Loucy (cell line): ENCODE results near the gene VSX2.
A peak's percentile ranks its signal among the peaks of the same experiment; 100 is the strongest.

Experiments
- EZH2phosphoT487 ChIP-seq: fragments of 200-600 bp; IDR thresholded peaks from 2 replicates; pipeline ENCODE4 v1.6.1; 2018; ENCODE audit warnings: antibody characterized with exemption, mild to moderate bottlenecking, moderate library complexity, borderline replicate concordance
- TF ChIP-seq, protein P1 (sequence below): fragments of 200-600 bp; sonication (generic); conservative IDR thresholded peaks from 2 replicates; pipeline ENCODE4 v1.5.1; 2014; ENCODE audit warnings: mild to moderate bottlenecking, antibody characterized with exemption, low read length

DNA sequence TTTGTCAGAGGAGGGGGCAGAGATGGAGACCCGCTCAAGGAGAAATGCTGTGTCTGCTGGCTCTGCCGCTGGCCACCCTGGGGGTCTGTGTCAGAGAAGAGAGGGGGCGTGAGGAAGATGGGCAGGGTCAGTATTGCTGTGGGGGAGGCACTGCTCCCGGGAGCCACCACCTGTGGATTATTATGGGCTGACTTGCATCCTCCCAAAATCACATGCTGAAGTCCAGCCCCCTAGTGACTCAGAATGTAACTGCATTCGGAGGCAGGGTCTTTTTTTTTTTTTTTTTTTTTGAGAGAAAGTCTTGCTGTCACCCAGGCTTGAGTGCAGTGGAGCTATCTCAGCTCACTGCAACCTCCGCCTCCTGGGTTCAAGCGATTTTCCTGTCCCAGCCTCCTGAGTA is 51.2 kb downstream of the VSX2 start:
- TF ChIP-seq, protein P1, sequence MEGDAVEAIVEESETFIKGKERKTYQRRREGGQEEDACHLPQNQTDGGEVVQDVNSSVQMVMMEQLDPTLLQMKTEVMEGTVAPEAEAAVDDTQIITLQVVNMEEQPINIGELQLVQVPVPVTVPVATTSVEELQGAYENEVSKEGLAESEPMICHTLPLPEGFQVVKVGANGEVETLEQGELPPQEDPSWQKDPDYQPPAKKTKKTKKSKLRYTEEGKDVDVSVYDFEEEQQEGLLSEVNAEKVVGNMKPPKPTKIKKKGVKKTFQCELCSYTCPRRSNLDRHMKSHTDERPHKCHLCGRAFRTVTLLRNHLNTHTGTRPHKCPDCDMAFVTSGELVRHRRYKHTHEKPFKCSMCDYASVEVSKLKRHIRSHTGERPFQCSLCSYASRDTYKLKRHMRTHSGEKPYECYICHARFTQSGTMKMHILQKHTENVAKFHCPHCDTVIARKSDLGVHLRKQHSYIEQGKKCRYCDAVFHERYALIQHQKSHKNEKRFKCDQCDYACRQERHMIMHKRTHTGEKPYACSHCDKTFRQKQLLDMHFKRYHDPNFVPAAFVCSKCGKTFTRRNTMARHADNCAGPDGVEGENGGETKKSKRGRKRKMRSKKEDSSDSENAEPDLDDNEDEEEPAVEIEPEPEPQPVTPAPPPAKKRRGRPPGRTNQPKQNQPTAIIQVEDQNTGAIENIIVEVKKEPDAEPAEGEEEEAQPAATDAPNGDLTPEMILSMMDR: peak; percentile 56
- TF ChIP-seq EZH2phosphoT487: no peak
